Astrocyte of the hippocampus (primary cell): ENCODE results near the gene INPP4A.

Experiments used
- DNase-seq: peaks from one replicate; pipeline ENCODE4 v3.0.0; 2011; ENCODE audit warnings: low read depth, low spot score

The INPP4A gene

GRCh38 chr2:98634406-98635092, 189.9 kb downstream of the INPP4A start:
- peak; percentile 9 for DNase-seq

GRCh38 chr2:98637401-98638147, 192.9 kb downstream of the INPP4A start:
- DNase-seq, result no peak

- DNase-seq, result no peak
Observed at GRCh38 chr2:98643496-98644100, 198.9 kb downstream of the INPP4A start.
